HUES64 (cell line): Measurements from ENCODE around the gene RIPK3.

Experiments
- H3K27ac ChIP-seq: 2 replicates; pipeline ENCODE4 v1.7.0; 2013; ENCODE audit warnings: low read depth, low read length, inconsistent platforms
- H3K27me3 ChIP-seq: 2 replicates; pipeline ENCODE4 v1.6.1; 2013; ENCODE audit warnings: mild to moderate bottlenecking, low read length; ENCODE audit not compliant: insufficient read depth
- H3K36me3 ChIP-seq: 2 replicates; pipeline ENCODE4 v1.6.1; 2013; ENCODE audit warnings: mild to moderate bottlenecking, low read length; ENCODE audit not compliant: insufficient read depth
- H3K4me1 ChIP-seq: 2 replicates; pipeline ENCODE4 v1.6.1; 2013; ENCODE audit warnings: mild to moderate bottlenecking, low read length, moderate library complexity; ENCODE audit not compliant: insufficient read depth
- H3K4me3 ChIP-seq: 2 replicates; pipeline ENCODE4 v1.5.1; 2013; ENCODE audit warnings: mild to moderate bottlenecking, low read length, moderate library complexity
- H3K9ac ChIP-seq: 2 replicates; pipeline ENCODE4 v1.6.1; 2013; ENCODE audit warnings: mild to moderate bottlenecking, low read depth, low read length
- H3K9me3 ChIP-seq: 2 replicates; pipeline ENCODE4 v1.6.1; 2013; ENCODE audit warnings: low read depth, low read length; ENCODE audit not compliant: insufficient read depth
- WGBS: fragments of 150-250, 120-280 bp; methylation state at CpG from one replicate; pipeline ENCODE4 v1.1.7; 2013; ENCODE audit warnings: missing lambda C conversion rate; 5-methylcytosine and 5-hydroxymethylcytosine counted together

RIPK3 gene

GRCh38 chr14:24309538-24310264 lies 30.1 kb downstream of the RIPK3 start, which contains the start of gene LTB4R2:
TSS of gene LTB4R2 (plus strand) at chr14:24310140. CDS start at chr14:24310665, 525 bp downstream.
- Histone ChIP-seq H3K9me3 (no peaks in the 10 kb centered on the region), H3K4me1 (no peaks in the 10 kb centered on the region), H3K4me3 (no peak within 1 kb of the TSS), H3K9ac (no peak within 1 kb of the TSS), H3K27ac (no peak within 1 kb of the TSS), H3K27me3 (no peaks in the 10 kb centered on the region), H3K36me3 (peaks cover 43% of the 10 kb centered on the region)
- 91% methylated on average over 5 of the region's 5 CpGs for WGBS

- Histone ChIP-seq H3K27ac (no peak overlapping the region), H3K9ac (no peak overlapping the region), H3K4me1 (no peaks in the 10 kb centered on the region), H3K9me3 (no peaks in the 10 kb centered on the region), H3K27me3 (no peaks in the 10 kb centered on the region), H3K36me3 (peaks cover 54% of the 10 kb centered on the region), H3K4me3 (no peak overlapping the region)
- 95% methylated on average over 7 of the region's 7 CpGs for WGBS
These were observed 31.3 kb downstream of the RIPK3 start for GRCh38 chr14:24308342-24309124.

DNA sequence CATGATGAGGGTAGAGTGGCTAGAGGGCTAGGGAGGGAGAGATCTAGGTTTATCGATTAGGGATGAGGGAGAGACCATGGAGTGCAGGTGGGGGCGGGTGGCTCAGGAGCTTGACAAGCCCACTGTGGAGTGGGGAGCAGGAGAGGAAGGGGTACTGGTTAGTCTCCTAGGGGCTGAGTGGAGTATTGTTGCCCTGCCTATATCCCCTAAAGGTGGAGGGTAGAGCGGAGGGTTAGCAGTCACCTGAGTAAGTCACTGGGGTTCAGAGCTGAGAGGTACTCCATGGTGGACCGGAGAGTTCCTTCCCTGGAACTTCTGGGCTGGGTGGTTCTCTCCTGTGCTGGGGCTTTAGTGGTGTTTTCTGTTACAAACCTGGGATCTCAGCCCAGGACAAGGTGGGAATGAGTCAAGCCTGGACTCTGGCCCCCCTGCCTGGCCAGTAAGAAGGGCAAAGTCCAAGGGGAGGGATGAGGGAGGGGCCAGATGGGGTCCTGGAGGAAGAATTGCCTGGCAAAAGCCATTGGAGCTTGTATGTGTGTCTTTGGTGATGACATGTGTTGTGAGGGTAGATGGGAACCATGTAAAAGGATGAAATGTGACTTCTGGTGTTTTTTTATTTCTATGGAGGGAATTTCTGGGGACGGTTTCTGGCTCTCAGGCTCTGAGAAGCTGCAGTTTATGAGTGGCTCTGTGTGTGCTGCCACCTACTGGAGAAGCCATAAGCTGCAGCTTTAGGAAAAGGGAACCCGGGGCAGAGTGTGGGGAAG lies 32.0 kb downstream of the RIPK3 start, which contains the start of gene CIDEB:
Gene CIDEB, minus strand, starts transcription at position 403 of the 767 bp plus-strand sequence. Its CDS starts 119 bp downstream, at position 284.
- H3K4me3 ChIP-seq, result no peak within 1 kb of the TSS
- H3K9me3 ChIP-seq, result no peaks in the 10 kb centered on the region
- H3K4me1 ChIP-seq, result no peaks in the 10 kb centered on the region
- no peaks in the 10 kb centered on the region for H3K27me3 ChIP-seq
- H3K27ac ChIP-seq, result no peak within 1 kb of the TSS
- 69% methylated on average over 6 of the region's 6 CpGs for WGBS
- no peak within 1 kb of the TSS for H3K9ac ChIP-seq
- peaks cover 62% of the 10 kb centered on the region for H3K36me3 ChIP-seq

- Histone ChIP-seq H3K4me1 (no peaks in the 10 kb centered on the region), H3K4me3 (no peak overlapping the region), H3K27me3 (no peaks in the 10 kb centered on the region), H3K36me3 (peaks cover 66% of the 10 kb centered on the region), H3K9me3 (no peaks in the 10 kb centered on the region), H3K9ac (no peak overlapping the region), H3K27ac (no peak overlapping the region)
- WGBS, result 86% methylated on average over 11 of the region's 11 CpGs
These were observed 32.6 kb downstream of the RIPK3 start for GRCh38 chr14:24307156-24307574.

DNA sequence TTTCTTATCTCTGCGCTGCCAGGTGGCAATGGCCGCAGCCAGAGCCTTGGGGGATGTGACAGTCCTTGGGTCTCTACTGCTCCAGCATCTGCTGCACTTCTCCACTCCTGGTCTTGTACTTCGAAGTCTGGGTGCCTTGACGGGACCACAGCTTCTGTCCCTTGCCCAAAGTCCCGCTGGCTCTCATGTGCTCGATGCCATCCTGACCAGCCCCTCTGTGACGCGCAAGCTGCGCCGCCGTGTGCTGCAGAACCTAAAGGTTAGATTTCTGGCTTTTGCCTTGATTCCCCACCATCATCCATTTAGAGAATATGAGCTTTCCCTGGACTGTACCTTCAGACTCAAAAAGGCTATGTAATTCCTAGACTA lies 35.8 kb downstream of the RIPK3 start:
- H3K9me3 ChIP-seq, result no peaks in the 10 kb centered on the region
- no peaks in the 10 kb centered on the region; the same call in 1 of the 2 replicates for H3K4me1 ChIP-seq
- no peaks in the 10 kb centered on the region for H3K27me3 ChIP-seq
- 96% methylated on average over 11 of the region's 11 CpGs for WGBS
- H3K27ac ChIP-seq, result no peak overlapping the region
- no peak overlapping the region for H3K9ac ChIP-seq
- H3K4me3 ChIP-seq, result no peak overlapping the region
- H3K36me3 ChIP-seq, result peaks cover 62% of the 10 kb centered on the region

GRCh38 chr14:24300326-24300980 lies 39.3 kb downstream of the RIPK3 start:
- Histone ChIP-seq H3K4me1 (peaks cover 2% of the 10 kb centered on the region; the same call in 1 of the 2 replicates), H3K27ac (no peak overlapping the region), H3K27me3 (no peaks in the 10 kb centered on the region), H3K9me3 (no peaks in the 10 kb centered on the region), H3K4me3 (peak overlapping the region; percentile 73), H3K36me3 (peaks cover 55% of the 10 kb centered on the region), H3K9ac (peak overlapping the region; percentile 78)
- 39% methylated on average over 16 of the region's 16 CpGs for WGBS

DNA sequence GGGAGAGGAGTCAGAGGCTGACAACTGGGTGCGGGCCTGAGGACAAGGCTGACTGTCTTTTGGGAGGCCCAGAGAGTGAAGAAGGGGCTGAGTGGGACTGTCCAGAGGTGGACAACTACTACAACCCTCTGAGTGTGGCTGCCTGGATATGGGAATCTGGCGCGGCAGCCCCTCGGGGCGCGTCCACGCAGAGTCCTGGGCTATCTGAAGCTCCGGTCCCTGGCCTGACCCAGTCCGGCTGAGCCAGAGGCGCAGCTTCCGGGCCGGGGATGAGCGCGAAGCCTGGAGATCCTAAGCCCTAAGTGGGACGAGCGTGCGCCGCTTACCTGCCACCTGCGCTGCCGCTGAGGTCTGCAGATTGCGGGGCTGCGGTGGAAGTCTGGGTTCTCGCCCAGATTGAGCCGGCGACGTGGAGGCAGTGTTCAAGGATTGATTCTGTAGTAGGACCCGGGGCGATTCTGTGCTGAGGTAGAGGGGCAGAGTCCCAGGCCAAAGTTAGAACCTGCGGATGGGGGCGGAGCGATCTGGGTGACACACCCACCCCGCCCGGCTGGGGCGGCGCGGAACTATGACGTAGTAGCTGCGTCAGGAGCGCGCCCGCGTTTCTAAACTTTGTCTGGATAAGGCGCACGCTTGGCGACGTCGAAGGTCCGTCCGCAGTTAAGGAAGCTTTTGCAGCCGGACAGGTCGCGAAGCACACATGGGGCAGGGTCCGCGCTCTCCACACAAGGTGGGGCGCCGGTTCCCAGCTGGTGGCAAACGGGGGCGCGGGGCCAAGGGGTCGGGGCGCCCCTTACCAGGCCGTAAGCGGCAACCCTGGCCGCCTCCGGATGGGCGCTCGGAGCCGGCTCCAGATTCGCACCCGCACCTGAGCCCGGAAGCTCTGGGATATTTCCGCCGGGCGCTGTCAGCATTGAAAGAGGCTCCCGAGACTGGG lies 40.3 kb downstream of the RIPK3 start, which contains the start of the genes DHRS1 and NOP9:
Gene DHRS1, minus strand, starts transcription at position 526 of the 937 bp plus-strand sequence. CDS start 674 bp downstream, outside the sequence.
Gene NOP9, plus strand, starts transcription at position 596 of the 937 bp plus-strand sequence. Its CDS starts 105 bp downstream, at position 701.
- Histone ChIP-seq H3K27ac (peak within 1 kb of the TSS; percentile 77), H3K27me3 (no peaks in the 10 kb centered on the region), H3K9ac (peak within 1 kb of the TSS; percentile 78), H3K4me3 (peak within 1 kb of the TSS; percentile 73), H3K9me3 (no peaks in the 10 kb centered on the region), H3K4me1 (peaks cover 2% of the 10 kb centered on the region; the same call in 1 of the 2 replicates), H3K36me3 (peaks cover 53% of the 10 kb centered on the region)
- 1% methylated on average over 75 of the region's 75 CpGs for WGBS

GRCh38 chr14:24298892-24299254 lies 40.9 kb downstream of the RIPK3 start:
- Histone ChIP-seq H3K9me3 (no peaks in the 10 kb centered on the region), H3K36me3 (peaks cover 47% of the 10 kb centered on the region), H3K27me3 (no peaks in the 10 kb centered on the region), H3K4me3 (peak overlapping the region; percentile 73), H3K9ac (peak overlapping the region; percentile 78; the same call in 1 of the 2 replicates), H3K27ac (no peak overlapping the region), H3K4me1 (peaks cover 2% of the 10 kb centered on the region; the same call in 1 of the 2 replicates)
- WGBS, result 72% methylated on average over 7 of the region's 7 CpGs

DNA sequence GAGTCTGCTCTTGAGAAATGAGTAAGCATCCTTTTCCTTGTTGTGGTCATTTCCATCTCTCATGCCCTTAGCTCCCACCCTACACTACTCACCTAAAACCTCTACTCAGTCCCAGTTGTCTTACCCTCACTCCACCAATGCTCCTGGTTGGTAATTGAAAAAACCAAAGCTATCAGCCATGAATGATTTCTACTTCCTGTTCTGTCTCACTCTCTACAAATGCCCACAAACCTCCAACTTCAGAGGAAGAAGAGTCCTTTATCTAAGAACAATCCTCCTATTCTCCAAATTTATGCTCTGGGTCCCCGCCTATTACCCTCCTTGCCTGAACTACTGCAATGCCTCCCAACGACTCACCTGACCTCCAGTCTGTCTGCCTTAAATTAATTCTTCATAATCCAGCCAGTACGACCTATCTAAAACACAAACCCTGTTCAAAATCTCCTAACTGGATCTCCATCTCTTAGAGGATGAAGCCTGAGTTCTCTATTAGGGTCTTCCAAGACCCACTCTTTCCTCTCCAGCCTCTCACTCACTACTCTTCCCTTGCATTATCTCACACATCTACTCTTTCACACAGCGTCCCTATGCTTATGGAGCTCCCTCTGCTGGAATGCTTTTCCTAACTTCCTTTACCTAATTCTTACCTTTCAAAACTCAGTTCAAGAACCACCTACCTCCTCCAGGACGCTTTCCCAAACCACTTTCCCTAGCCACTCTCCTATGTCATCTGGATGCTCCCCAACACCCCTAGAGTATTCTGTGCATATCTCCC lies 42.4 kb downstream of the RIPK3 start:
- Histone ChIP-seq H3K9ac (no peak overlapping the region), H3K36me3 (peaks cover 37% of the 10 kb centered on the region), H3K4me3 (no peak overlapping the region), H3K27ac (no peak overlapping the region), H3K9me3 (no peaks in the 10 kb centered on the region), H3K4me1 (peaks cover 2% of the 10 kb centered on the region; the same call in 1 of the 2 replicates), H3K27me3 (no peaks in the 10 kb centered on the region)
- WGBS, result 57% methylated on average over 5 of the region's 5 CpGs
